IMR-90 (cell line): Measurements from ENCODE around the gene SPINK5.

Source experiments
- BHLHE40 ChIP-seq: fragments of 150-350 bp; IDR thresholded peaks from 2 replicates; pipeline ENCODE4 v1.6.1; 2016; ENCODE audit warnings: mild to moderate bottlenecking, low read depth, low read length
- CTCF ChIP-seq: conservative IDR thresholded peaks from 2 replicates; pipeline ENCODE4 v1.5.1; 2012; ENCODE audit warnings: mild to moderate bottlenecking, low read depth, low read length, improper control_type of control experiment
- MAFK ChIP-seq: IDR thresholded peaks from 2 replicates; pipeline ENCODE4 v1.6.1; 2012; ENCODE audit warnings: low read depth, low read length, improper control_type of control experiment
- MAZ ChIP-seq: IDR thresholded peaks from 2 replicates; pipeline ENCODE4 v1.6.1; 2012; ENCODE audit warnings: low read depth, mild to moderate bottlenecking, low read length, improper control_type of control experiment, moderate library complexity, borderline replicate concordance
- RCOR1 ChIP-seq: IDR thresholded peaks from 2 replicates; pipeline ENCODE4 v1.6.1; 2012; ENCODE audit warnings: mild to moderate bottlenecking, low read length, improper control_type of control experiment; ENCODE audit not compliant: insufficient replicate concordance
- USF2 ChIP-seq: fragments of 150-350 bp; IDR thresholded peaks from 2 replicates; pipeline ENCODE4 v1.6.1; 2017; ENCODE audit warnings: mild to moderate bottlenecking, antibody characterized with exemption, low read length, low read depth

GRCh38 chr5:148113243-148113642, 49.5 kb downstream of the SPINK5 start:
- TF ChIP-seq MAFK (no peak), CTCF (no peak), BHLHE40 (no peak), RCOR1 (no peak), USF2 (no peak), MAZ (no peak)
